Measurements from ENCODE around the gene LIPC.

- no peak for TF ChIP-seq POLR2A (IDR thresholded peaks at IDR 0.05)
- no peak for TF ChIP-seq CTCF (IDR thresholded peaks at IDR 0.05 in 8 of 11, conservative IDR thresholded peaks at IDR 0.05 in 3 of 11)
- TF ChIP-seq POLR2AphosphoS5 (IDR thresholded peaks at IDR 0.05): no peak
Observed at GRCh38 chr15:58587486-58587885, 155.7 kb downstream of the LIPC start.

Measured in spleen (tissue), 7 donors.